NCI-H1436 (cell line): ENCODE results near the gene TUBB6.

Source experiments
- DNase-seq: peaks from one replicate; lab custom pipeline; 2025; lab: John Stamatoyannopoulos, UW

Gene TUBB6

GRCh38 chr18:12307701-12308385, at the start of gene TUBB6:
Gene TUBB6 (plus strand): TSS chr18:12308241. CDS start chr18:12308293, 52 bp downstream.
- DNase-seq = peak; percentile 13

- no peak for DNase-seq
Measured at GRCh38 chr18:12258719-12259705, 49.0 kb upstream of the TUBB6 start.

- DNase-seq = no peak
Measured at GRCh38 chr18:12262748-12263147, 45.3 kb upstream of the TUBB6 start.

- no peak for DNase-seq
Measured at GRCh38 chr18:12264864-12265263, 43.2 kb upstream of the TUBB6 start.

GRCh38 chr18:12271376-12272235, 36.4 kb upstream of the TUBB6 start:
- peak; percentile 57 for DNase-seq

- DNase-seq = no peak
Measured at GRCh38 chr18:12274793-12275192, 33.2 kb upstream of the TUBB6 start.

GRCh38 chr18:12276736-12277554, 31.1 kb upstream of the TUBB6 start:
- no peak for DNase-seq

- DNase-seq = no peak
Measured at GRCh38 chr18:12278215-12278671, 29.8 kb upstream of the TUBB6 start.

- DNase-seq = no peak
Measured at GRCh38 chr18:12278741-12279682, 29.0 kb upstream of the TUBB6 start.

- no peak for DNase-seq
Measured at GRCh38 chr18:12279781-12280531, 28.1 kb upstream of the TUBB6 start.

GRCh38 chr18:12281861-12282260, 26.2 kb upstream of the TUBB6 start:
- no peak for DNase-seq

- DNase-seq = no peak
Measured at GRCh38 chr18:12282442-12283039, 25.5 kb upstream of the TUBB6 start.

- no peak for DNase-seq
Measured at GRCh38 chr18:12283256-12283655, 24.8 kb upstream of the TUBB6 start.

GRCh38 chr18:12283666-12284065, 24.4 kb upstream of the TUBB6 start:
- DNase-seq = no peak

- no peak for DNase-seq
Measured at GRCh38 chr18:12287131-12287681, 20.8 kb upstream of the TUBB6 start.

GRCh38 chr18:12287684-12288402, 20.2 kb upstream of the TUBB6 start:
- no peak for DNase-seq

- no peak for DNase-seq
Measured at GRCh38 chr18:12288403-12288755, 19.7 kb upstream of the TUBB6 start.

- no peak for DNase-seq
Measured at GRCh38 chr18:12290086-12290485, 18.0 kb upstream of the TUBB6 start.
